AG04450 (cell line): ENCODE data around the gene NAGLU. TPM values are rescaled to one million over a fixed set of nuclear protein-coding genes. Genes with fewer than 3 reads are reported as not detected.

Experiments used
- CTCF ChIA-PET: fragments of 300-600, 350-600 bp; formaldehyde crosslinking; extraction: SDS; loops from one replicate; lab custom pipeline; 2022; ENCODE audit warnings: antibody characterized with exemption, inconsistent platforms; lab: Charles Lee
- POLR2A ChIA-PET: fragments of 350-600 bp; formaldehyde crosslinking; extraction: SDS; loops from one replicate; lab custom pipeline; 2021; ENCODE audit warnings: antibody characterized with exemption, inconsistent platforms; lab: Yijun Ruan, JAX
- DNase-seq: peaks from one replicate; pipeline ENCODE4 v3.0.0-alpha.2; 2011; ENCODE audit warnings: low read depth, low spot score
- H3K27ac ChIP-seq: one replicate; pipeline ENCODE4 v1.5.1; 2012; ENCODE audit warnings: low read depth, low read length, control low read depth
- H3K27me3 ChIP-seq: one replicate; pipeline ENCODE4 v1.6.0; 2012; ENCODE audit warnings: low read length; ENCODE audit not compliant: control insufficient read depth, insufficient read depth
- H3K4me3 ChIP-seq: 2 replicates; pipeline ENCODE4 v1.5.1; 2011; ENCODE audit warnings: mild to moderate bottlenecking, low read depth, low read length, control low read depth
- H3K9me3 ChIP-seq: 2 replicates; pipeline ENCODE4 v1.5.1; 2012; ENCODE audit warnings: low read length; ENCODE audit not compliant: control insufficient read depth, insufficient read depth
- polyA plus RNA-seq: library from polyadenylated mRNA; depleted of rRNA; stranded (reverse); fragments of >200 nt; gene quantifications from 2 replicates; pipeline ENCODE4 v1.2.3, GENCODE V29; 2011
- TF ChIP-seq, protein P1 (sequence below): IDR thresholded peaks from 2 replicates; pipeline ENCODE4 v1.5.1; 2011; ENCODE audit warnings: low read depth, low read length, control low read depth, inconsistent platforms

NAGLU gene
- polyA plus RNA-seq, 1 experiment: 11.9 TPM

DNA sequence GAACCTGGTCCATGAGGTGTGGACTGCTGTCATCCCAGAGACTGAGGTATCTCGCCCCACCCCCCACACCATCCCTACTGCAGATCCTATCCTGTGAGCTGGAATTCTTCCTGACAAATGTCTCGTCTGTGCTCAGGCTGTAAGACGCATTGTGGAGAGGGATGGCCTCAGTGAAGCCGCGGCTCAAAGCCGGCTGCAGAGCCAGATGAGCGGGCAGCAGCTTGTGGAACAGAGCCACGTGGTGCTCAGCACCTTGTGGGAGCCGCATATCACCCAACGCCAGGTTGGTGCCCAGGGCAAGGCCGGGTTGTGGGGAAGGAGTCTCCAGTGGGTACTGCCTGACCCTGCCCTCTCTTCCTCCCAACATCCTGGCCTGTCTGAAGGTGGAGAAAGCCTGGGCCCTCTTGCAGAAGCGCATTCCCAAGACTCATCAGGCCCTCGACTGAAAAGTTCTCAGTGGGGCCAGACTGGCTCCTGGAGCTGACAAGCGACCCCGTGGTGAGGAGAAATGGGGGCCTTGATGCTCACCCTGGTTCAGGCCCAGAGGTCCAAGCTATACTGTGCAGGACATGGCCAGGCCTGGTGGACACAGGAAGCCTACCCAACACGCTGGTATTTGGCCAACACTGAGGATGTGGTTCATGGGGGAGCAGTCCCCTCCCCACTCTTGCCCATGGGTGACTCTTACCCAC lies 29.6 kb downstream of the NAGLU start:
- H3K27me3 ChIP-seq: no peaks in the 10 kb centered on the region
- H3K4me3 ChIP-seq: no peak overlapping the region
- TF ChIP-seq, protein P1, sequence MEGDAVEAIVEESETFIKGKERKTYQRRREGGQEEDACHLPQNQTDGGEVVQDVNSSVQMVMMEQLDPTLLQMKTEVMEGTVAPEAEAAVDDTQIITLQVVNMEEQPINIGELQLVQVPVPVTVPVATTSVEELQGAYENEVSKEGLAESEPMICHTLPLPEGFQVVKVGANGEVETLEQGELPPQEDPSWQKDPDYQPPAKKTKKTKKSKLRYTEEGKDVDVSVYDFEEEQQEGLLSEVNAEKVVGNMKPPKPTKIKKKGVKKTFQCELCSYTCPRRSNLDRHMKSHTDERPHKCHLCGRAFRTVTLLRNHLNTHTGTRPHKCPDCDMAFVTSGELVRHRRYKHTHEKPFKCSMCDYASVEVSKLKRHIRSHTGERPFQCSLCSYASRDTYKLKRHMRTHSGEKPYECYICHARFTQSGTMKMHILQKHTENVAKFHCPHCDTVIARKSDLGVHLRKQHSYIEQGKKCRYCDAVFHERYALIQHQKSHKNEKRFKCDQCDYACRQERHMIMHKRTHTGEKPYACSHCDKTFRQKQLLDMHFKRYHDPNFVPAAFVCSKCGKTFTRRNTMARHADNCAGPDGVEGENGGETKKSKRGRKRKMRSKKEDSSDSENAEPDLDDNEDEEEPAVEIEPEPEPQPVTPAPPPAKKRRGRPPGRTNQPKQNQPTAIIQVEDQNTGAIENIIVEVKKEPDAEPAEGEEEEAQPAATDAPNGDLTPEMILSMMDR: no peak
- peaks cover 5% of the 10 kb centered on the region; the same call in 1 of the 2 replicates for H3K9me3 ChIP-seq
- CTCF ChIA-PET: interaction anchor here (0.8 kb wide), 1 partner anchor 13 kb away, joined by 4 read pairs; no protein-coding TSS in a partner anchor
- H3K27ac ChIP-seq: no peak overlapping the region
- DNase-seq: no peak
- POLR2A ChIA-PET: no interaction called here

DNA sequence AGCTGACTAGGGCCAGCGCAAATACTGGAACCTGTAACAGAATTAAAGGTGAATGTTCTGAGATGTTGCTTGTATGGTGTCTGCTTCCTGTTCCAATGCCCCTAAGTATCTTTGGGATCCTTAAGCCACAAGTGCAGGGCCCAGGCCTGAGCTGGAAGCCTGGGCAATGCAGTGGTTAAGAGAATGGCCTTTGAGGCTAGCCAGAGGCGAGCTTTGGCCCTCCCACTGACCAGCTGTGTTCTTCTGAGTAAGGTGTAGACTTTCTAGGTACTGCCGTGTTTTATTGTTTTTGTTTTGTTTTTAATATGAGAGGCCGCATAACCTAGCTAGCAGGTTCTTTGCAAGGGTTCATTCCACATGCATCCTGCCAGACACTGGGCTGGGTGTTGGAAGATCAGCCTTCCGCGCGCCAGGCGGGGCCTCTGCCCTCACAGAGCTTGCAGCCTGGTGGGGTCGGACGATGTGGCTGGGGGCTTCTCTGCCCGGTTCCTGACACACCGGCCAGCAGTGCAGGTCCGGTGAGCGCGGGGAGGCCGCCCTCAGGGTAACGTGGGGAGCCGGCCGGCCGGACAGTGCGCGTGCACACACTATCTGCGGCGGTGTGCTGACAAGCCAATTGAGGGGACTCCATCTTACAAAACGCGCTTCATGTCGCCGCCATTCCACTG lies 30.3 kb downstream of the NAGLU start:
- H3K4me3 ChIP-seq: peak overlapping the region; percentile 91
- ChIA-PET CTCF (interaction anchor here (0.8 kb wide), 1 partner anchor 12 kb away, joined by 4 read pairs; no protein-coding TSS in a partner anchor), POLR2A (no interaction called here)
- TF ChIP-seq, protein P1: no peak
- no peaks in the 10 kb centered on the region for H3K27me3 ChIP-seq
- H3K27ac ChIP-seq: peak overlapping the region; percentile 31
- H3K9me3 ChIP-seq: peaks cover 5% of the 10 kb centered on the region; the same call in 1 of the 2 replicates
- DNase-seq: no peak

- DNase-seq: peak; percentile 62
- Histone ChIP-seq H3K9me3 (peaks cover 5% of the 10 kb centered on the region; the same call in 1 of the 2 replicates), H3K4me3 (peak within 1 kb of the TSS; percentile 91), H3K27ac (peak within 1 kb of the TSS; percentile 70), H3K27me3 (no peaks in the 10 kb centered on the region)
- CTCF ChIA-PET: interaction anchor here (1.1 kb wide), 1 partner anchor 11 kb away, joined by 4 read pairs; no protein-coding TSS in a partner anchor
- TF ChIP-seq, protein P1: no peak
- POLR2A ChIA-PET: interaction anchor here (0.9 to 1.0 kb wide), 4 partner anchors 10 to 42 kb away, joined by 3 to 4 read pairs (median 4); partner anchors contain the start of genes NAGLU and PSMC3IP
Observed at GRCh38 chr17:42566883-42567573, 31.0 kb downstream of the NAGLU start, which contains the start of gene MLX. Gene MLX (plus strand): TSS chr17:42567100. CDS start chr17:42567125, 25 bp downstream.

GRCh38 chr17:42568341-42569111 lies 32.5 kb downstream of the NAGLU start:
- Histone ChIP-seq H3K4me3 (no peak overlapping the region), H3K27me3 (no peaks in the 10 kb centered on the region), H3K27ac (no peak overlapping the region), H3K9me3 (peaks cover 5% of the 10 kb centered on the region; the same call in 1 of the 2 replicates)
- TF ChIP-seq, protein P1: no peak
- ChIA-PET POLR2A (no interaction called here), CTCF (no interaction called here)
- DNase-seq: no peak
